CD4-positive, alpha-beta T cell treated with Interferon gamma for 1 hour (primary cell): ENCODE data around the gene MEDAG.

Experiments used
- DNase-seq: peaks from one replicate; pipeline ENCODE4 v3.0.0-alpha.2; 2020

Gene MEDAG

DNA sequence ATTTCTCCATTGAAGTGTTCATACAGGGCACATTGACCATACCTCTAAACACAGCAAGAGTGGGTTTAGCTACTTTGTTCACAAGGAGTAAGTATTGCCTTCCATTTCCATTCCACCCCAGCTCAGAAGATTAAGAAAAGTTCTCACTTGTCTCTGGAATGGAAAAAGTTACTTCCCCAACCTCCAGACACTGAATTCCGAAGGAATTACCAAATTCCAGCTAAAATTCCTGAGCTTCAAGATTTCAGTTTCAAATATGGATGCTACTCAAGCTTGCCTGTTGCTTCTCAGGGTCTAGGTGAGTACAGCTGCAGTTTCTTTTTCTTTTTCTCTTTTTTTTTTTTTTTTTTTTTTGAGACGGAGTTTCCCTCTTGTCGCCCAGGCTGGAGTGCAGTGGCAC, 60.0 kb downstream of the MEDAG start:
- DNase-seq: no peak

GRCh38 chr13:30968846-30969245, 62.8 kb downstream of the MEDAG start:
- no peak for DNase-seq

- no peak for DNase-seq
These were observed 65.5 kb downstream of the MEDAG start for GRCh38 chr13:30971575-30971974.

DNA sequence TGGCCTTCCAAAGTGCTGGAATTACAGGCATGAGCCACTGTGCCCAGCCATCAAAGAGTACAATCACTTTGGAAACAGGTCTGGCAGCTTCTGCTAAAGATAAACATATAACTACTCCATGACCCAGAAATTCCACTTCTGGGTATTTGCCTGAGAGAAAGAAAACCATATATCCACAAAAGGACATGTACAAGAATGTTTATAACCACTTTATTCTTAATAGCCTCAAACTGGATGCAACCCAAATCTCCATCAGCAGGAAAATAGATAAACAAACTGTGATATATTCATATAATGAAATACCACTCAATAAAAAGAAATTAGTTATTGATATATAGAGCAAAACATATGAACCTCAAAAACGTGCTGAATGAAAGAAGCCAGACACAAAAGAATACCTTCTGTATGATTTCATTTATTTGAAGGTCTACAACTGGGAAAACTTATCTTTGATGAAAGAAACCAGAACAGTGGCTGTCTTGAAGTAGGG, 66.9 kb downstream of the MEDAG start:
- no peak for DNase-seq

DNA sequence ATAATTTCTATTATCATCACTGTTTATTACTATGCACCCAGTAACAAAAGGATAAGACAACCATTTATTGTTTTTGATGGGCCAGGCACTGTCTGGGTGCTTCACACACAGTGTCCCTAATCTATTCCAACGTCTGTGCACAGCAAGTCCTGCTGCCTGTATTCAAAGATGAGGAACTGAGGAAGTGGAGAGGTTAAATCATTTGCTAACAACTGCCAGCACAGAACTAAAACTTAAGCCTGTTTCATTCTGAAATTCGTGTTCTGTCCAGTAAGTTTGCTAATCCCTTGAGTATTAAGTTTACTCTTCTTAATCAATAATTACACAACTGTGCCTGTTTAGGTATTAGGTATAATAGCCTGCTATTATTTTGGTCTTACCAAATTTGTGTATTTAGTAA, 68.3 kb downstream of the MEDAG start:
- no peak for DNase-seq
